Fibroblast of lung (primary cell): ENCODE results near the gene ID1. TPM values are rescaled to one million over a fixed set of nuclear protein-coding genes. Genes with fewer than 3 reads are reported as not detected.
"Not testable (repeated sequence)": the region's sequence is repeated elsewhere in the genome, so short reads cannot be mapped to it uniquely, and the experiment has no call there.

ENCODE experiments used
- DNase-seq, 2 donors: peaks; one replicate each; pipeline versions ENCODE4 v3.0.0 to v3.0.0-alpha.2; 2010; ENCODE audit warnings: low read depth in 2 of 2
- H2AFZ ChIP-seq: 2 replicates; pipeline ENCODE4 v1.5.1; 2012; ENCODE audit warnings: low read length, control low read depth, inconsistent platforms
- H3K27ac ChIP-seq: 2 replicates; pipeline ENCODE4 v1.5.1; 2011; ENCODE audit warnings: low read length, control low read depth; ENCODE audit not compliant: insufficient read depth
- H3K27me3 ChIP-seq: 2 replicates; pipeline ENCODE4 v1.5.1; 2011; ENCODE audit warnings: mild to moderate bottlenecking, low read length; ENCODE audit not compliant: control insufficient read depth, insufficient read depth
- H3K36me3 ChIP-seq: 2 replicates; pipeline ENCODE4 v1.5.1; 2011; ENCODE audit warnings: low read length; ENCODE audit not compliant: control insufficient read depth, insufficient read depth
- H3K4me1 ChIP-seq: 2 replicates; pipeline ENCODE4 v1.5.1; 2011; ENCODE audit warnings: low read length; ENCODE audit not compliant: control insufficient read depth, insufficient read depth; ENCODE audit errors: extremely low read depth
- H3K4me2 ChIP-seq: 2 replicates; pipeline ENCODE4 v1.5.1; 2011; ENCODE audit warnings: low read length, control low read depth; ENCODE audit not compliant: insufficient read depth; ENCODE audit errors: extremely low read depth
- H3K4me3 ChIP-seq, 4 experiments: fragments of 200-600 bp in 1 of 4; sonication (generic) in 1 of 4; replicated peaks in 1 of 4; 2 replicates each; pipeline ENCODE4 v1.5.1; 2011 to 2016; ENCODE audit warnings: low read length in 4 of 4, low read depth in 3 of 4, mild to moderate bottlenecking in 3 of 4, control low read depth in 2 of 4, inconsistent platforms in 1 of 4, mixed read lengths in 1 of 4; ENCODE audit not compliant: insufficient read depth in 1 of 4; ENCODE audit errors: control extremely low read depth in 1 of 4
- H3K79me2 ChIP-seq: 2 replicates; pipeline ENCODE4 v1.5.1; 2012; ENCODE audit warnings: mild to moderate bottlenecking, low read length, inconsistent platforms; ENCODE audit not compliant: control insufficient read depth, insufficient read depth
- H3K9ac ChIP-seq: 2 replicates; pipeline ENCODE4 v1.5.1; 2011; ENCODE audit warnings: mild to moderate bottlenecking, low read length, control low read depth; ENCODE audit not compliant: insufficient read depth
- H3K9me3 ChIP-seq: 2 replicates; pipeline ENCODE4 v1.5.1; 2012; ENCODE audit warnings: low read depth, low read length; ENCODE audit not compliant: control insufficient read depth, insufficient read depth
- H4K20me1 ChIP-seq: 2 replicates; pipeline ENCODE4 v1.5.1; 2011; ENCODE audit warnings: low read length; ENCODE audit not compliant: control insufficient read depth, insufficient read depth; ENCODE audit errors: extremely low read depth
- EZH2 ChIP-seq: IDR thresholded peaks from 2 replicates; pipeline ENCODE4 v1.5.1; 2012; ENCODE audit warnings: low read length, control low read depth, mild to moderate bottlenecking; ENCODE audit errors: missing control alignments
- polyA plus RNA-seq, 2 donors: library from polyadenylated mRNA; depleted of rRNA in 1 of 2; stranded (reverse) in 1 of 2; unstranded in 1 of 2; fragments of >200 nt; gene quantifications; 2 replicates each; pipeline ENCODE4 v1.2.1, GENCODE V29; 2011 to 2012; ENCODE audit warnings: missing spikeins in 1 of 2
- total RNA-seq: library from RNA; depleted of rRNA; stranded (reverse); fragments of >200 nt; gene quantifications from 2 replicates; pipeline ENCODE4 v1.2.1, GENCODE V29; 2014
- TF ChIP-seq, protein P1 (sequence below), 2 donors: IDR thresholded peaks in 1 of 2; conservative IDR thresholded peaks in 1 of 2; 1 replicate in 1 of 2; 2 replicates in 1 of 2; pipeline ENCODE4 v1.5.1; 2011 to 2012; ENCODE audit warnings: low read length in 2 of 2, control low read depth in 1 of 2, inconsistent platforms in 1 of 2, low read depth in 1 of 2, mild to moderate bottlenecking in 1 of 2

Gene ID1
- total and polyA plus RNA-seq, 2 donors (not counting 1 experiment from before 2014, with no cell fraction given) = 14.5 to 27.4 TPM

- Histone ChIP-seq H2AFZ (no peak overlapping the region), H4K20me1 (no peaks in the 10 kb centered on the region), H3K27ac (peak overlapping the region; percentile 98), H3K36me3 (no peaks in the 10 kb centered on the region), H3K9ac (peak overlapping the region; percentile 43), H3K4me1 (peaks cover 24% of the 10 kb centered on the region), H3K9me3 (no peaks in the 10 kb centered on the region), H3K4me3 (peak overlapping the region in 2 of 4 experiments; percentile 84 to 90), H3K79me2 (peaks cover 20% of the 10 kb centered on the region), H3K27me3 (no peaks in the 10 kb centered on the region), H3K4me2 (peak overlapping the region; percentile 54)
- peak; percentile 45 to 51 for DNase-seq
- TF ChIP-seq, protein P1, sequence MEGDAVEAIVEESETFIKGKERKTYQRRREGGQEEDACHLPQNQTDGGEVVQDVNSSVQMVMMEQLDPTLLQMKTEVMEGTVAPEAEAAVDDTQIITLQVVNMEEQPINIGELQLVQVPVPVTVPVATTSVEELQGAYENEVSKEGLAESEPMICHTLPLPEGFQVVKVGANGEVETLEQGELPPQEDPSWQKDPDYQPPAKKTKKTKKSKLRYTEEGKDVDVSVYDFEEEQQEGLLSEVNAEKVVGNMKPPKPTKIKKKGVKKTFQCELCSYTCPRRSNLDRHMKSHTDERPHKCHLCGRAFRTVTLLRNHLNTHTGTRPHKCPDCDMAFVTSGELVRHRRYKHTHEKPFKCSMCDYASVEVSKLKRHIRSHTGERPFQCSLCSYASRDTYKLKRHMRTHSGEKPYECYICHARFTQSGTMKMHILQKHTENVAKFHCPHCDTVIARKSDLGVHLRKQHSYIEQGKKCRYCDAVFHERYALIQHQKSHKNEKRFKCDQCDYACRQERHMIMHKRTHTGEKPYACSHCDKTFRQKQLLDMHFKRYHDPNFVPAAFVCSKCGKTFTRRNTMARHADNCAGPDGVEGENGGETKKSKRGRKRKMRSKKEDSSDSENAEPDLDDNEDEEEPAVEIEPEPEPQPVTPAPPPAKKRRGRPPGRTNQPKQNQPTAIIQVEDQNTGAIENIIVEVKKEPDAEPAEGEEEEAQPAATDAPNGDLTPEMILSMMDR (conservative IDR thresholded peaks at IDR 0.05 in 1 of 2, IDR thresholded peaks at IDR 0.05 in 1 of 2; ENCODE audit: low read depth in 1 of 2, low read length in 2 of 2) = no peak
- TF ChIP-seq EZH2 = no peak
These were observed 2.7 kb downstream of the ID1 start for GRCh38 chr20:31607640-31608250.

DNA sequence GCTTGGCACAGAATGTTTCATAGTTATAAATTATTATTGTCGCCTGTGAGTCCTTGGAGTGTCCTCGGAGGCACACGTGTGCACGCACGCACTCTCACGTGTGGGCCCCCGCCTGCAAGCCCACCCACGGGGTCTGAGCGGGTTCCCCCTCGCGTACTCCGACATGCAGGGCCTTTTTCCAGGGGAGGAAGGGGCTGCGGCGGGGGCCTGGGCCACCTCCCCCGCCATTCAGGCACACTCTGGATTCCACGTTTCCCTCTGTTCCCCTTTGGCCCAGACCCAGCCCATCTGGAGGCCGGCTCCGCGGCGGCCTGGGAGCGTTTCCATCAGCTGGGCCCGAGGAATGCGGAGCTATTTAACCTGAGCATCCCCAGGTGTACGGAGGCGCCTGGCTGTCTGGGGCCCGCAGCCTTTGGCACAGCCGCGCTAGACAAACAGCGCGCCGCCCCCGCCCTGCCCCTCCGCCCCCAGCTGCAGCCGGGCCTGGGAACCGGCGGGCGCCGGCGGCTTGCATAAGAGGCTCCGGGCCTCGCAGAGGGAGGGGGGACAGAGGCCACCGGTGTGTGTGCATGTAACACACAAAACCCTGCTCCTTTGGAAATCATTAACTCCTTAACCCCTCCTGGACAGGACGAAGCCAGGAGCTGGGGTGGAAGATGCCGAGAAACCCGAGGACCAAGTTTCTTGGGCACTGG is 3.3 kb downstream of the ID1 start:
- DNase-seq = peak; percentile 60 to 80
- H3K4me2 ChIP-seq = peak overlapping the region; percentile 54
- TF ChIP-seq EZH2 = no peak
- TF ChIP-seq, protein P1 (conservative IDR thresholded peaks at IDR 0.05 in 1 of 2, IDR thresholded peaks at IDR 0.05 in 1 of 2; ENCODE audit: low read depth in 1 of 2, low read length in 2 of 2) = no peak
- peak overlapping the region in 3 of 4 experiments; percentile 9 to 84 (median 41) for H3K4me3 ChIP-seq
- peaks cover 20% of the 10 kb centered on the region for H3K79me2 ChIP-seq
- peak overlapping the region; percentile 43 for H3K9ac ChIP-seq
- H3K27me3 ChIP-seq = no peaks in the 10 kb centered on the region
- no peaks in the 10 kb centered on the region for H4K20me1 ChIP-seq
- H3K27ac ChIP-seq = peak overlapping the region; percentile 98
- peaks cover 22% of the 10 kb centered on the region for H3K4me1 ChIP-seq
- no peaks in the 10 kb centered on the region for H3K9me3 ChIP-seq
- no peak overlapping the region for H2AFZ ChIP-seq
- H3K36me3 ChIP-seq = no peaks in the 10 kb centered on the region

- H3K27ac ChIP-seq, DNase-seq, H2AFZ ChIP-seq, H3K4me3 ChIP-seq, H3K27me3 ChIP-seq, H3K79me2 ChIP-seq, H3K4me2 ChIP-seq, H3K9ac ChIP-seq, H3K36me3 ChIP-seq, H4K20me1 ChIP-seq, H3K9me3 ChIP-seq: not testable (repeated sequence)
- H3K4me1 ChIP-seq = peaks cover 18% of the 10 kb centered on the region
These were observed 7.2 kb downstream of the ID1 start for GRCh38 chr20:31612271-31612640.
